Cardiac septum (tissue), 1 donor: ENCODE measurements around the gene SSX2IP. TPM values are rescaled to one million over a fixed set of nuclear protein-coding genes. Genes with fewer than 3 reads are reported as not detected.
"Not testable (repeated sequence)": the region's sequence is repeated elsewhere in the genome, so short reads cannot be mapped to it uniquely, and the experiment has no call there.

Experiments
- DNase-seq: peaks from one replicate; pipeline ENCODE4 v3.0.0-alpha.2; 2020; ENCODE audit warnings: low spot score
- intact Hi-C: fragments of 100-400 bp; cut with DNase I; formaldehyde crosslinking; loops from one replicate; pipeline ENCODE4 v1.14.0; 2022
- total RNA-seq: library from RNA; stranded (reverse); fragmentation: NEBNext Ultra II Directional; extraction: Animal tissue kit (Norgen Biotek cat#: 25700); gene quantifications from one replicate; pipeline ENCODE4 v1.2.1, GENCODE V29; 2021
- donor health status: DM: no; HTN: no; CAD: no.

Gene SSX2IP
- total RNA-seq, 1 donor from 2014 or later: 12.0 TPM

- DNase-seq: no peak
- intact Hi-C loops: no loop called here
These were observed 4.0 kb downstream of the SSX2IP start for GRCh38 chr1:84686223-84686622.

DNA sequence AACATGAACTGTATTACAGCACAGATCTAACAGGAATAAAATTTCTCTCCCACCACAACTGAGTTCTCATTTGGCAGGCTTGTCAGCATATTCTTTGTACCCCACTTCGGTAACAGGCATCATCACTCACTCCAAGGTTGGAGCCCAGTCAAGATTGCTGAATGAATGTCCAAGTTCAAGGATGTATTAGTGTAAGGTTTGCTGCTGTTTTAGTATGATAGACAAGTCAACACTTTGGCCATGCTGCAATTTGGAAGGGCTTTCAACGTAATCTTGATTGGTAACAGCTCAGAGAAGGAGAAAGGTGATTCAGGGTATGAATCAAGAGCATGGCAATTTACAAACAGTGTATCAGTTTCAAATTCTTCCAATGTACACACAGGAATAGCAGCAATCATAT lies 6.8 kb downstream of the SSX2IP start:
- intact Hi-C loops: no loop called here
- no peak for DNase-seq

DNA sequence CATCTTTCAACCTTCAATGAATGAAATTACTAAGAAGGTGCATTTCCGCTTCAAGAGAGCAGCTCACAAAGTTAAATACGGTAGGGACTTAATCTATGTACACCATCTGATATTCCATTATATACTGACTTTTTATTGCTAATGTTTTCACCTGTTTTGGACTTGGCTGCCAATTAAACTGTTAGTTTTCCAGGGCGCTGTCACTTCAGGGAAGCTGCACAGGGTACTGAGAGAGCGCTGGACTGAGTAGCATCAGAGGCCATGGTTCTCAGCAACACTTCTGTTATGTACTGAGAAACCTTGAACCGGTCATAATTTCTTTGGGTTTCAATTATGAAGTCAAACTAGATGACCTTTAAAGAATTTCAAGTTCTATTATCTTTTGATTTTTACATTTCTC lies 8.2 kb downstream of the SSX2IP start:
- intact Hi-C loops: no loop called here

DNA sequence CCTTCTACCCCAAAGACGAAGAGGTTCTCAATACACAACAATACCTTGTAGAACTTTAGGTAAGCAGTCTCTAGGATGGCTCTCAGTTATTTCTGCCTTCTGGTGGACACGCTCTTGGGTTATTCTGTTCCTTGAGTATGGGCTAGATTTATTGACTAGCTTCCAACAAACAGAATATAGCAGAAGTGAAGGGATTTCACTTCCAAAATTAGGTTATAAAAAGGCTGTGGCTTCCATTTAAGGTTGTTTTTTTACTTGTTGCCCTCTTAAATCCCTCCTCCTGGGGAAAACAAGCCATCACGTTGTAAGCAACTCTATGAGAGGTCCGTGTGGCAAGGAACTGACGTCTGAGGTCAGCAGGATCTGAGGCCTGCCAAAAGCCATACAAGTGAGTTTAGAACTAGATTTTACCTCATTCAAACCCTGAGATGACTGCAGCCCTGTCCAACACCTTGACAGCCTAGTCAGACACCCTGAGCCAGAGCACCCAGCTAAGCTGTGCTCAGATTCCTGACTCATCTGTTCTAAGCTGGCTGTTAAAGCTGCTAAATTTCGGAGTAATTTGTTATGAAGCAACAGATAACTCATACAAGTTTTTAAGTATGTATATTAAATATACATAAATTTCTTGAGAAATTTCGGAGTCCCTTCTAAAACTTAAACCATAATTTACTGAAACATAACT lies 12.7 kb downstream of the SSX2IP start:
- DNase-seq: no peak
- intact Hi-C loops: no loop called here

More for the DNA sequence above, 8.2 kb downstream of the SSX2IP start:
- DNase-seq: no peak

GRCh38 chr1:84675631-84676030 lies 14.6 kb downstream of the SSX2IP start:
- no peak for DNase-seq
- intact Hi-C loops: no loop called here

DNA sequence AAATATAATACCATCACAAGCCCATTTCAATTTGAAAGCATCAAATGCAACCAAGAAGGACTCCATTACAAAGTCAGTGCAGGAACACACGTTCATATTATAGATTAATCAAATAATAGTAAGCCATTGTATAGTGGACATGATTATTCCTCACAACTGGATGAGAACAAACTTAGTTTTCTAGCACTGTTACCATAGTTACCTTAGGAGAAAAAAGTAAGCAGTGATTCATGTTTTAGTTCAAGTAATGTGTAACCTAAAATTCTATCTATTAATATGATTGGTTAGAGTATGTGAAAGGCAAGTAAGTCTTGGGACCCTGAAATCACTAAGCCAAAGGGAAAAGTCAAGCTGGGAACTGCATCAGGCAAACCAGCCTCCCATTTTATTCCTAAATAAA lies 15.2 kb downstream of the SSX2IP start:
- intact Hi-C loops: no loop called here
- no peak for DNase-seq

DNA sequence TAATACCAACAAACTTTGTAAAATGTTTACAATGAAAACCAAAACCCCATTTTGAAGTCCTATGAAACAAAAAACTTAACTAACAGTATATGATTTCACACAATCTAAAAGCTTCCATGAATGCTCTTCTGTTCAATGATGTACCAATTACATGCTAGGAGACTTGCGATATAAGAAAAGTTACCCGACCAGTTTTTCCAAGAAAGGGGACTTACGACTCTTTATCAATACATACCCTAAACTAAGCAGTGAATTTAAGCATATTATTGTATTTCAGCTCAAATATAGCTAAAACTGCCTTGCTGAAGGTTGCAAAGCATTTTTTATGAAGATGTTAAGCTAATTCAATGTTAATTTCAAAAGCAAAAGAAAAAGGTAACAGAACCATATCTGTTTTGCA lies 15.6 kb downstream of the SSX2IP start:
- no peak for DNase-seq
- intact Hi-C loops: no loop called here

- intact Hi-C loops: no loop called here
- no peak for DNase-seq
These were observed 16.2 kb downstream of the SSX2IP start for GRCh38 chr1:84674021-84674420.

- intact Hi-C loops: no loop called here
These were observed 18.0 kb downstream of the SSX2IP start for GRCh38 chr1:84672080-84672854.

DNA sequence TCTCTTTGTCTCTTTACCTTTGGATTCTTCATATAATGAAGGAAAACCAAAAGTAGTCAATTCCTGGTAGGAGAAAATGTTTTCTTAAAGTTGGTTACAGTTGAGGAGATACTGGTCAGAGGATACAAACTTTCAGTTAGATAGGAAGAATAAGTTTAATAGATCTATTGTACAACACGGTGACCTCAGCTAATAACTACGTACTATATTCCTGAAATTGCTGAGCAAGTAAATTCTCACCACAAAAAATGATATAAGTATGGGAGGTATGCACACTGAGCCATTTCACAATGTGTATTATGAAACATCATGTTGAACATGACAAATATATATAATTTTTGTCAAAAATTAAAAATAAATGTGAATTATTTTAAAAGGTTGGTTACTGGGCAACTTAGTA lies 20.4 kb downstream of the SSX2IP start:
- no peak for DNase-seq
- intact Hi-C loops: no loop called here

More at GRCh38 chr1:84672080-84672854, 18.0 kb downstream of the SSX2IP start:
- no peak for DNase-seq

DNA sequence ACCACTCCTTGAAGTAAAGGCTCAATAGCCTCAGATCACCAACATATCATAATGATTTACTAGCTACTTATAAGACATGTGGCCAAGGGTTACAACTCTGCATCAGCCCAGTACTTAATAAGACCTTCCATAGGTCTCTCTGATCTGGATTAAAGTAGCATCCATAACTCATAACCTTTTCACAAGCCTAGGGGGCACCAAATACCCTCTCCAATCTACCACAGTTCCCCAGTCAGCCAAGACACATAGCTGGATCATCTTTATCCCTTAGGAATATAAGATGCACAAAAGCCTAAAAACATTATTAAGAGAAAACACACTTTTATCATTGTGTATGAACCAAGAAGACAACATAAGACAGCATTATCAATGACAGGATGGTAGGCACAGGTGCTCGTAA lies 22.1 kb downstream of the SSX2IP start:
- intact Hi-C loops: no loop called here
- DNase-seq: no peak

DNA sequence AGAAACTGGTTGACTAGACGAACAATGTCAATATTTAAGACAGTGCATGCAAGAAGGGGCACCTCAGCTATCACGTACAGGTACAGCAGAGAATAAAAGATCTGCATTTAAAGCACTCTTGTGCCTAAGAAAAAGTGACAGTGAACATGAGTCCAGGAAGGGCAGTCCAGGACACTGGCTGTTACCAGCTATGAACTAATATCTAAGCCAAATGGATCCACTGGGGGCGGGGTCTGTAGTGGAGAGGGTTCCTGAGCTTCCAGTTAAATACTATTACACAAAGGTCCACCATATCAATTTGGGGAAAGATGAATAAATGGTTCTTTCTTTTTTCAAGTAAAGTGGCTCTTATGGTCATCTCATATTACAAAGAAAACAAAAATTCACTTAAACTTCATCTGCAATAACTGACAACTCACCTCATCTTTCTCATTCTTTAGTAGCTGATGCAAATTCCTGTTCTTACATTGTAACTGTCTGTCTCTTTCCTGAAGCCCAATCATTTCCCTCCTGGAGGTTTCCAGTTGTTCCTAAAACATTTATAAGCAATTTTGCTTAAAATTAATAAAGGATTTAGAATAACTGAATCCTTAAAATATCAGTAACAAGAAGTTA lies 24.5 kb downstream of the SSX2IP start:
- intact Hi-C loops: no loop called here
- no peak for DNase-seq

- intact Hi-C loops: no loop called here
- no peak for DNase-seq
These were observed 37.1 kb downstream of the SSX2IP start for GRCh38 chr1:84653130-84653677.

- intact Hi-C loops: no loop called here
- DNase-seq: no peak
These were observed 45.8 kb downstream of the SSX2IP start for GRCh38 chr1:84644472-84644871.

DNA sequence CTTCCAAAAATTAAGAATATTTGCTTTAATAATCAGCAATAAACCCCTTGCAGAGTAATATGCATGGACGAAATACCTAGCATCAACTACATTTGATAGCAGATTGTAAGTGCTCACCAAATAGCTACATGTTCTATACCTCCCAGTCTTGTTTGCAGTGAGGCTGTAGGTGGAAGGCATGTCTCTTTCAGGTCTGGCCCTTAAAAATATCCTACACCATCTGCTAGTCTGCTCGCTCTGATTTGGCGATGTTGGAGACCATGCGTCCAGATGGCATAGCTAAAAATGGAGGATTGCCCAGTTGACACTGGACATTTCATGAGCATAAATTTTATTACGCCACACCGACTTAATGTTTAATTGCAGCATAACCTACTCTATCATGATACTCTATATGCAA lies 47.1 kb downstream of the SSX2IP start:
- intact Hi-C loops: no loop called here
- no peak for DNase-seq

- DNase-seq: no peak
- intact Hi-C loops: no loop called here
These were observed 47.5 kb downstream of the SSX2IP start for GRCh38 chr1:84642774-84643173.

DNA sequence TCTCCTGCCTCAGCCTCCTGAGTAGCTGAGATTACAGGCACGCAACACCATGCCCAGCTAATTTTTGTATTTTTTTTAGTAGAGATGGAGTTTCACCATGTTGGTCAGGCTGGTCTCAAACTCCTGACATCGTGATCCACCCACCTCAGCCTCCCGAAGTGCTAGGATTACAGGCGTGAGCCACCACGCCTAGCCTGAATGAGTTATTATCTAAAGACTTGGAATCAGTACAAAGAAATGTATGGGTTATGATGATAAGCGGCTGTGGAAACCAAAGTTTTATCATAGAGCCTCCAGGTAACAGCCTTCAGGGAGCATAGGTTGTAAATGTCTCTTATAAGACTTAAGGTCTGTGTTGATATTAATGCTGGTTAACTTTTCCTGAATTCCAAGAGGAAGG lies 50.5 kb downstream of the SSX2IP start:
- intact Hi-C loops, DNase-seq: not testable (repeated sequence)

DNA sequence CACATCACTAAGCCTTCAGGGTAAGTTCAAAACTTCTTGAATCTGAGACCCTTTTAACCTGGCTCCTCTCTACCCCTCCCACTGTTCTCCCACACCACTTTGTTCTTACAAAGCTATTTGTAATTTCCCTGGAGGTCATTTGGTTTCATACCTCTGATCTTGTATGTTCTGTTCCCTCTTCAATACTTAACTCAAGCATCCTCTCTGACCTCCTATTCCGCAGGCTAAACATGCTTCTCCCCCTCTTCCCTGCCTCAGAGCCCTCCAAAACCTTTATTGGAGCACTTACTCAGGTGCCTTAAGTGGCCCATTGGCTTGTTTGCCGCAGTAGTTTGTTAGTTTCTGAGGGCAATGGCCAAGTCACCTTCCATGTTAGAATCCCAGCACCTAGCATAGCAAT lies 54.8 kb downstream of the SSX2IP start:
- no peak for DNase-seq
- intact Hi-C loops: no loop called here

- intact Hi-C loops: no loop called here
These were observed 55.6 kb downstream of the SSX2IP start for GRCh38 chr1:84634536-84635205.

More at GRCh38 chr1:84634536-84635205, 55.6 kb downstream of the SSX2IP start:
- no peak for DNase-seq
